Astrocyte of the hippocampus (primary cell): ENCODE measurements around the gene HAGH.

Experiments
- DNase-seq: peaks from one replicate; pipeline ENCODE4 v3.0.0; 2011; ENCODE audit warnings: low read depth, low spot score

Gene HAGH

GRCh38 chr16:1763521-1764511 lies 62.8 kb downstream of the HAGH start:
- peak; percentile 77 for DNase-seq

- DNase-seq = no peak
These were observed 63.6 kb downstream of the HAGH start for GRCh38 chr16:1762879-1763520.

- no peak for DNase-seq
These were observed 64.3 kb downstream of the HAGH start for GRCh38 chr16:1762196-1762878.

- DNase-seq = no peak
These were observed 64.9 kb downstream of the HAGH start for GRCh38 chr16:1761751-1762150.

- DNase-seq = no peak
These were observed 65.7 kb downstream of the HAGH start for GRCh38 chr16:1760911-1761310.

GRCh38 chr16:1759511-1759910 lies 67.1 kb downstream of the HAGH start:
- no peak for DNase-seq

- DNase-seq = no peak
These were observed 67.7 kb downstream of the HAGH start for GRCh38 chr16:1758923-1759322.

- no peak for DNase-seq
These were observed 68.7 kb downstream of the HAGH start for GRCh38 chr16:1757714-1758461.
